Measurements from ENCODE around the gene GHRL. TPM values are rescaled to one million over a fixed set of nuclear protein-coding genes. Genes with fewer than 3 reads are reported as not detected.

The GHRL gene
- total RNA-seq, 4 donors from 2014 or later: 11.3 TPM; not detected in 3

- no peak for TF ChIP-seq CTCF (IDR thresholded peaks at IDR 0.05; ENCODE audit: low read depth)
These were observed 13.4 kb upstream of the GHRL start for GRCh38 chr3:10306156-10306555.

- TF ChIP-seq CTCF (IDR thresholded peaks at IDR 0.05; ENCODE audit: low read depth): no peak
These were observed 12.7 kb upstream of the GHRL start for GRCh38 chr3:10305331-10305902.

GRCh38 chr3:10304905-10305304, 12.2 kb upstream of the GHRL start:
- no peak for TF ChIP-seq CTCF (IDR thresholded peaks at IDR 0.05; ENCODE audit: low read depth)

- no peak for TF ChIP-seq CTCF (IDR thresholded peaks at IDR 0.05; ENCODE audit: low read depth)
These were observed 11.0 kb upstream of the GHRL start for GRCh38 chr3:10303785-10304184.

GRCh38 chr3:10303105-10303504, 10.4 kb upstream of the GHRL start:
- TF ChIP-seq CTCF (IDR thresholded peaks at IDR 0.05; ENCODE audit: low read depth): no peak

- no peak for TF ChIP-seq CTCF (IDR thresholded peaks at IDR 0.05; ENCODE audit: low read depth)
These were observed 7.3 kb upstream of the GHRL start for GRCh38 chr3:10300087-10300486.

GRCh38 chr3:10299679-10300078, 6.9 kb upstream of the GHRL start:
- TF ChIP-seq CTCF (IDR thresholded peaks at IDR 0.05; ENCODE audit: low read depth): no peak

All from subcutaneous adipose tissue (tissue), 4 donors.